GM12801 (cell line): ENCODE data around the gene RPL18A.

Experiments
- CTCF ChIP-seq: IDR thresholded peaks from one replicate; pipeline ENCODE4 v1.5.1; 2011; ENCODE audit warnings: control low read depth; ENCODE audit not compliant: insufficient read length; ENCODE audit errors: extremely low read depth

RPL18A gene

GRCh38 chr19:17865364-17866311 is 5.9 kb downstream of the RPL18A start:
- TF ChIP-seq CTCF: no peak

GRCh38 chr19:17866312-17866963 is 6.7 kb downstream of the RPL18A start:
- TF ChIP-seq CTCF: no peak

GRCh38 chr19:17866964-17867486 is 7.3 kb downstream of the RPL18A start:
- no peak for TF ChIP-seq CTCF

- TF ChIP-seq CTCF: no peak
These were observed 9.0 kb downstream of the RPL18A start for GRCh38 chr19:17868669-17869068.

GRCh38 chr19:17869114-17869608 is 9.5 kb downstream of the RPL18A start:
- no peak for TF ChIP-seq CTCF

- TF ChIP-seq CTCF: no peak
These were observed 11.5 kb downstream of the RPL18A start for GRCh38 chr19:17871032-17871877.
